WTC11 (cell line): ENCODE results near the gene AKT3.

Source experiments
- ATF1 ChIP-seq: sonication (generic); formaldehyde crosslinking; IDR thresholded peaks from 2 replicates; pipeline ENCODE4 v1.8.1; 2023; ENCODE audit warnings: mild to moderate bottlenecking, moderate library complexity, missing genetic modification reagents
- ELF4 ChIP-seq: sonication (generic); formaldehyde crosslinking; IDR thresholded peaks from 2 replicates; pipeline ENCODE4 v1.8.1; 2022; ENCODE audit warnings: low read depth, mild to moderate bottlenecking, moderate library complexity, missing genetic modification reagents
- ESRRA ChIP-seq: sonication (generic); formaldehyde crosslinking; IDR thresholded peaks from 2 replicates; pipeline ENCODE4 v1.8.1; 2022; ENCODE audit warnings: mild to moderate bottlenecking, missing genetic modification reagents, borderline replicate concordance
- FOXP4 ChIP-seq: sonication (generic); formaldehyde crosslinking; IDR thresholded peaks from 2 replicates; pipeline ENCODE4 v1.8.0; 2022; ENCODE audit warnings: mild to moderate bottlenecking, missing genetic modification reagents
- NFE2L1 ChIP-seq: sonication (generic); formaldehyde crosslinking; IDR thresholded peaks from 2 replicates; pipeline ENCODE4 v1.8.1; 2023; ENCODE audit warnings: missing genetic modification reagents
- OVOL2 ChIP-seq: fragments of 250-450 bp; sonication (Bioruptor Pico); IDR thresholded peaks from 2 replicates; pipeline ENCODE4 v1.9.0; 2021; ENCODE audit warnings: mild to moderate bottlenecking, borderline replicate concordance
- RELA ChIP-seq: sonication (generic); formaldehyde crosslinking; IDR thresholded peaks from 2 replicates; pipeline ENCODE4 v1.8.1; 2022; ENCODE audit warnings: missing genetic modification reagents, mild to moderate bottlenecking, borderline replicate concordance
- USF1 ChIP-seq: sonication (generic); formaldehyde crosslinking; IDR thresholded peaks from 2 replicates; pipeline ENCODE4 v1.8.0; 2022; ENCODE audit warnings: mild to moderate bottlenecking, missing genetic modification reagents
- ZNF138 ChIP-seq: sonication (generic); formaldehyde crosslinking; conservative IDR thresholded peaks from 2 replicates; pipeline ENCODE4 v1.8.1; 2022; ENCODE audit warnings: mild to moderate bottlenecking, moderate library complexity, missing genetic modification reagents
- ZNF263 ChIP-seq: sonication (generic); formaldehyde crosslinking; IDR thresholded peaks from 2 replicates; pipeline ENCODE4 v1.8.1; 2022; ENCODE audit warnings: low read depth, mild to moderate bottlenecking, moderate library complexity, missing genetic modification reagents
- ZNF423 ChIP-seq: fragments of 250-450 bp; sonication (Bioruptor Pico); IDR thresholded peaks from 2 replicates; pipeline ENCODE4 v2.1.2; 2022; ENCODE audit warnings: mild to moderate bottlenecking, moderate library complexity
- ZNF512 ChIP-seq: sonication (generic); formaldehyde crosslinking; IDR thresholded peaks from 2 replicates; pipeline ENCODE4 v1.8.1; 2022; ENCODE audit warnings: missing genetic modification reagents, borderline replicate concordance
- TF ChIP-seq, protein P1 (sequence below): fragments of 200-600 bp; IDR thresholded peaks from 2 replicates; pipeline ENCODE4 v1.8.0; 2022; ENCODE audit warnings: antibody characterized with exemption
- TF ChIP-seq, protein P2 (sequence below): sonication (generic); formaldehyde crosslinking; IDR thresholded peaks from 2 replicates; pipeline ENCODE4 v1.8.0; 2022; ENCODE audit warnings: missing genetic modification reagents

DNA sequence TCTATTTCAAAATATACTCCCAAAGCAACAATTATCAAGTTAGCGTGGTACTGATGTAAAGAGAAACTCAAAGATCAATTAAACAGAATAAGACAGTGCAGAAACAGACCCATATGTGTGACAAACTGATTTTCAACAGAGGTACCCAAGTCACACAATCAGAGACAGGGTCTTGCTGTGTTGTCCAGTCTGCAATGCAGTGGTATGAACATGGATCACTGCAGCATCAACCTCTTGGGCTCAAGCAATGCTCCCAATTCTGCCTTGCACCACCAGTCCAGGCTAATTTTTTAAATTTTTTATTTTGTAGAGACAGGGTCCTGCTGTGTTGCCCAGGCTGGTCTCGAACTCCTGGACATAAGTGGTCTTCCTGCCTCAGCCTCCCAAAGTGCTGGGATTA, 255.6 kb downstream of the AKT3 start:
- TF ChIP-seq, protein P1, sequence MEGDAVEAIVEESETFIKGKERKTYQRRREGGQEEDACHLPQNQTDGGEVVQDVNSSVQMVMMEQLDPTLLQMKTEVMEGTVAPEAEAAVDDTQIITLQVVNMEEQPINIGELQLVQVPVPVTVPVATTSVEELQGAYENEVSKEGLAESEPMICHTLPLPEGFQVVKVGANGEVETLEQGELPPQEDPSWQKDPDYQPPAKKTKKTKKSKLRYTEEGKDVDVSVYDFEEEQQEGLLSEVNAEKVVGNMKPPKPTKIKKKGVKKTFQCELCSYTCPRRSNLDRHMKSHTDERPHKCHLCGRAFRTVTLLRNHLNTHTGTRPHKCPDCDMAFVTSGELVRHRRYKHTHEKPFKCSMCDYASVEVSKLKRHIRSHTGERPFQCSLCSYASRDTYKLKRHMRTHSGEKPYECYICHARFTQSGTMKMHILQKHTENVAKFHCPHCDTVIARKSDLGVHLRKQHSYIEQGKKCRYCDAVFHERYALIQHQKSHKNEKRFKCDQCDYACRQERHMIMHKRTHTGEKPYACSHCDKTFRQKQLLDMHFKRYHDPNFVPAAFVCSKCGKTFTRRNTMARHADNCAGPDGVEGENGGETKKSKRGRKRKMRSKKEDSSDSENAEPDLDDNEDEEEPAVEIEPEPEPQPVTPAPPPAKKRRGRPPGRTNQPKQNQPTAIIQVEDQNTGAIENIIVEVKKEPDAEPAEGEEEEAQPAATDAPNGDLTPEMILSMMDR, result no peak
- TF ChIP-seq OVOL2 (no peak), NFE2L1 (CRISPR knock-in tag) (no peak), USF1 (CRISPR knock-in tag) (no peak), RELA (no peak), FOXP4 (CRISPR knock-in tag) (no peak), ELF4 (no peak), ZNF263 (CRISPR knock-in tag) (no peak), ZNF423 (CRISPR knock-in tag) (no peak), ATF1 (CRISPR knock-in tag) (no peak), ESRRA (no peak), ZNF138 (CRISPR knock-in tag) (no peak), ZNF512 (CRISPR knock-in tag) (no peak)
- TF ChIP-seq, protein P2, sequence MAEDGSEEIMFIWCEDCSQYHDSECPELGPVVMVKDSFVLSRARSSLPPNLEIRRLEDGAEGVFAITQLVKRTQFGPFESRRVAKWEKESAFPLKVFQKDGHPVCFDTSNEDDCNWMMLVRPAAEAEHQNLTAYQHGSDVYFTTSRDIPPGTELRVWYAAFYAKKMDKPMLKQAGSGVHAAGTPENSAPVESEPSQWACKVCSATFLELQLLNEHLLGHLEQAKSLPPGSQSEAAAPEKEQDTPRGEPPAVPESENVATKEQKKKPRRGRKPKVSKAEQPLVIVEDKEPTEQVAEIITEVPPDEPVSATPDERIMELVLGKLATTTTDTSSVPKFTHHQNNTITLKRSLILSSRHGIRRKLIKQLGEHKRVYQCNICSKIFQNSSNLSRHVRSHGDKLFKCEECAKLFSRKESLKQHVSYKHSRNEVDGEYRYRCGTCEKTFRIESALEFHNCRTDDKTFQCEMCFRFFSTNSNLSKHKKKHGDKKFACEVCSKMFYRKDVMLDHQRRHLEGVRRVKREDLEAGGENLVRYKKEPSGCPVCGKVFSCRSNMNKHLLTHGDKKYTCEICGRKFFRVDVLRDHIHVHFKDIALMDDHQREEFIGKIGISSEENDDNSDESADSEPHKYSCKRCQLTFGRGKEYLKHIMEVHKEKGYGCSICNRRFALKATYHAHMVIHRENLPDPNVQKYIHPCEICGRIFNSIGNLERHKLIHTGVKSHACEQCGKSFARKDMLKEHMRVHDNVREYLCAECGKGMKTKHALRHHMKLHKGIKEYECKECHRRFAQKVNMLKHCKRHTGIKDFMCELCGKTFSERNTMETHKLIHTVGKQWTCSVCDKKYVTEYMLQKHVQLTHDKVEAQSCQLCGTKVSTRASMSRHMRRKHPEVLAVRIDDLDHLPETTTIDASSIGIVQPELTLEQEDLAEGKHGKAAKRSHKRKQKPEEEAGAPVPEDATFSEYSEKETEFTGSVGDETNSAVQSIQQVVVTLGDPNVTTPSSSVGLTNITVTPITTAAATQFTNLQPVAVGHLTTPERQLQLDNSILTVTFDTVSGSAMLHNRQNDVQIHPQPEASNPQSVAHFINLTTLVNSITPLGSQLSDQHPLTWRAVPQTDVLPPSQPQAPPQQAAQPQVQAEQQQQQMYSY (CRISPR knock-in tag), result no peak
